Measurements from ENCODE around the gene DENND6B.

- TF ChIP-seq CTCF (IDR thresholded peaks at IDR 0.05): no peak
- TF ChIP-seq POLR2A (IDR thresholded peaks at IDR 0.05): no peak
Observed at GRCh38 chr22:50311606-50312351, 15.0 kb downstream of the DENND6B start.

Data from Peyer's patch (tissue), 4 donors.